Hepatocyte (in vitro differentiated cells): ENCODE data around the gene NOS3. TPM values are rescaled to one million over a fixed set of nuclear protein-coding genes. Genes with fewer than 3 reads are reported as not detected.

Source experiments
- DNase-seq: peaks from one replicate; pipeline ENCODE4 v3.0.0-alpha.2; 2016; ENCODE audit warnings: low spot score
- H2AFZ ChIP-seq: fragments of 200-600 bp; sonication (generic); 2 replicates; pipeline ENCODE4 v1.6.0; 2016; ENCODE audit warnings: antibody characterized with exemption, mild to moderate bottlenecking
- H3K27ac ChIP-seq: fragments of 200-600 bp; sonication (generic); 2 replicates; pipeline ENCODE4 v1.5.1; 2016; ENCODE audit warnings: mild to moderate bottlenecking
- H3K27me3 ChIP-seq: fragments of 200-600 bp; sonication (generic); 2 replicates; pipeline ENCODE4 v1.6.1; 2016
- H3K36me3 ChIP-seq: fragments of 200-600 bp; sonication (generic); replicated peaks from 2 replicates; pipeline ENCODE4 v1.5.1; 2016; ENCODE audit warnings: low read depth; ENCODE audit not compliant: insufficient read depth
- H3K4me1 ChIP-seq: fragments of 200-600 bp; sonication (generic); 2 replicates; pipeline ENCODE4 v1.5.1; 2016; ENCODE audit warnings: mild to moderate bottlenecking, moderate library complexity; ENCODE audit not compliant: insufficient read depth
- H3K4me2 ChIP-seq: fragments of 200-600 bp; sonication (generic); 2 replicates; pipeline ENCODE4 v1.6.0; 2016
- H3K4me3 ChIP-seq: fragments of 200-600 bp; sonication (generic); 2 replicates; pipeline ENCODE4 v1.5.1; 2016; ENCODE audit warnings: mild to moderate bottlenecking
- H3K79me2 ChIP-seq: fragments of 200-600 bp; sonication (generic); 2 replicates; pipeline ENCODE4 v1.6.0; 2017; ENCODE audit warnings: mild to moderate bottlenecking
- H3K9me2 ChIP-seq: fragments of 200-600 bp; sonication (generic); replicated peaks from 2 replicates; pipeline ENCODE4 v1.6.0; 2017; ENCODE audit warnings: mild to moderate bottlenecking; ENCODE audit not compliant: insufficient read depth
- H3K9me3 ChIP-seq: fragments of 200-600 bp; sonication (generic); 2 replicates; pipeline ENCODE4 v1.5.1; 2016; ENCODE audit warnings: low read depth, mild to moderate bottlenecking
- H4K20me1 ChIP-seq: fragments of 200-600 bp; sonication (generic); 2 replicates; pipeline ENCODE4 v1.6.0; 2016; ENCODE audit warnings: mild to moderate bottlenecking; ENCODE audit not compliant: insufficient read depth, poor library complexity, severe bottlenecking
- CTCF ChIP-seq: fragments of 200-600 bp; sonication (generic); IDR thresholded peaks from 2 replicates; pipeline ENCODE4 v1.5.1; 2016; ENCODE audit warnings: antibody characterized with exemption, mild to moderate bottlenecking; ENCODE audit not compliant: poor library complexity
- EZH2 ChIP-seq: fragments of 200-600 bp; sonication (generic); IDR thresholded peaks from 2 replicates; pipeline ENCODE4 v1.6.1; 2016; ENCODE audit warnings: antibody characterized with exemption, mild to moderate bottlenecking, borderline replicate concordance
- EZH2phosphoT487 ChIP-seq: fragments of 200-600 bp; sonication (generic); IDR thresholded peaks from one replicate; pipeline ENCODE4 v1.6.1; 2018; ENCODE audit warnings: antibody characterized with exemption, mild to moderate bottlenecking, low read depth, moderate library complexity; ENCODE audit not compliant: unreplicated experiment, severe bottlenecking
- WGBS: methylation state at CpG from one replicate; pipeline ENCODE4 v1.1.6; 2016; ENCODE audit warnings: low lambda C conversion rate; ENCODE audit errors: missing lambda C conversion rate; 5-methylcytosine and 5-hydroxymethylcytosine counted together
- polyA plus RNA-seq: library from polyadenylated mRNA; unstranded; fragments of >200 nt; fragmentation: Nextera tagmentation; extraction: Ambion mirVana; gene quantifications from 2 replicates; pipeline ENCODE4 v1.2.1, GENCODE V29; 2016
- total RNA-seq: library from RNA; depleted of rRNA; stranded (reverse); fragments of >200 nt; gene quantifications from 2 replicates; pipeline ENCODE4 v1.2.3, GENCODE V29; 2014

NOS3 gene
- total and polyA plus RNA-seq, 2 experiments from 2014 or later, result 9.8 to 17.4 TPM

- Histone ChIP-seq H3K4me1 (peaks cover 24% of the 10 kb centered on the region), H2AFZ (no peak overlapping the region), H3K4me3 (no peak overlapping the region), H3K4me2 (peak overlapping the region; percentile 2), H4K20me1 (no peaks in the 10 kb centered on the region), H3K27ac (peak overlapping the region; percentile 94), H3K79me2 (no peaks in the 10 kb centered on the region), H3K27me3 (no peaks in the 10 kb centered on the region), H3K9me3 (no peaks in the 10 kb centered on the region), H3K36me3 (no peaks in the 10 kb centered on the region), H3K9me2 (no peaks in the 10 kb centered on the region)
- DNase-seq, result peak; percentile 61
- 25% methylated on average over 5 of the region's 5 CpGs for WGBS
- TF ChIP-seq EZH2, result no peak
- TF ChIP-seq EZH2phosphoT487, result no peak
- no peak for TF ChIP-seq CTCF
These were observed 2.1 kb downstream of the NOS3 start for GRCh38 chr7:150992833-150993302.

GRCh38 chr7:150993511-150993910 lies 2.7 kb downstream of the NOS3 start:
- H3K9me3 ChIP-seq, result no peaks in the 10 kb centered on the region
- peaks cover 21% of the 10 kb centered on the region for H3K4me1 ChIP-seq
- H3K4me3 ChIP-seq, result no peak overlapping the region
- no peak overlapping the region for H3K27ac ChIP-seq
- no peaks in the 10 kb centered on the region for H3K9me2 ChIP-seq
- 98% methylated on average over 10 of the region's 14 CpGs for WGBS
- no peaks in the 10 kb centered on the region for H3K27me3 ChIP-seq
- no peak for DNase-seq
- H3K4me2 ChIP-seq, result no peak overlapping the region
- H4K20me1 ChIP-seq, result no peaks in the 10 kb centered on the region
- no peaks in the 10 kb centered on the region for H3K79me2 ChIP-seq
- no peaks in the 10 kb centered on the region for H3K36me3 ChIP-seq
- TF ChIP-seq EZH2phosphoT487, result no peak
- TF ChIP-seq CTCF, result no peak
- no peak for TF ChIP-seq EZH2
- H2AFZ ChIP-seq, result no peak overlapping the region

GRCh38 chr7:150994141-150994837 lies 3.5 kb downstream of the NOS3 start:
- H3K9me2 ChIP-seq, result no peaks in the 10 kb centered on the region
- H3K27me3 ChIP-seq, result no peaks in the 10 kb centered on the region
- no peaks in the 10 kb centered on the region for H3K9me3 ChIP-seq
- no peak overlapping the region for H3K27ac ChIP-seq
- peak; percentile 59 for DNase-seq
- no peak overlapping the region for H2AFZ ChIP-seq
- H3K4me1 ChIP-seq, result peaks cover 13% of the 10 kb centered on the region
- no peaks in the 10 kb centered on the region for H4K20me1 ChIP-seq
- no peak overlapping the region for H3K4me3 ChIP-seq
- WGBS, result 58% methylated on average over 15 of the region's 15 CpGs
- no peaks in the 10 kb centered on the region for H3K36me3 ChIP-seq
- H3K4me2 ChIP-seq, result no peak overlapping the region
- TF ChIP-seq EZH2, result no peak
- no peak for TF ChIP-seq CTCF
- TF ChIP-seq EZH2phosphoT487, result no peak
- H3K79me2 ChIP-seq, result no peaks in the 10 kb centered on the region
